ENCODE measurements around the gene CCNT1.

GRCh38 chr12:48686615-48687334 lies 29.7 kb downstream of the CCNT1 start:
- no peak for TF ChIP-seq CTCF (IDR thresholded peaks at IDR 0.05 in 8 of 11, conservative IDR thresholded peaks at IDR 0.05 in 3 of 11)
- TF ChIP-seq POLR2A (IDR thresholded peaks at IDR 0.05), result no peak

Measured in spleen (tissue), 7 donors.